HEK293 (cell line): ENCODE measurements around the gene POLR3C.
A peak's percentile ranks its signal among the peaks of the same experiment; 100 is the strongest.
"Not testable (repeated sequence)": the region's sequence is repeated elsewhere in the genome, so short reads cannot be mapped to it uniquely, and the experiment has no call there.

Experiments used
- CTCF ChIA-PET: fragments of 350-600 bp; formaldehyde crosslinking; extraction: SDS; loops from one replicate; lab custom pipeline; 2021; ENCODE audit warnings: antibody characterized with exemption; lab: Yijun Ruan, JAX
- POLR2A ChIA-PET: fragments of 300-600 bp; formaldehyde crosslinking; extraction: SDS; loops from one replicate; lab custom pipeline; 2020; ENCODE audit warnings: antibody characterized with exemption, inconsistent platforms; lab: Yijun Ruan, JAX
- H3K27ac ChIP-seq: fragments of 200-500 bp; sonication (Bioruptor generic); 2 replicates; pipeline ENCODE4 v1.5.1; 2014; ENCODE audit warnings: low read depth, low read length, control low read depth, inconsistent platforms; ENCODE audit errors: extremely low read depth
- H3K36me3 ChIP-seq, 2 experiments: fragments of 200-500 bp in 1 of 2; sonication (Bioruptor generic) in 1 of 2; 1 replicate in 1 of 2; 2 replicates in 1 of 2; pipeline ENCODE4 v1.5.1; 2014 to 2017; ENCODE audit warnings: inconsistent platforms in 2 of 2, low read length in 2 of 2; ENCODE audit not compliant: control insufficient read depth in 2 of 2, insufficient read depth in 1 of 2
- H3K4me1 ChIP-seq: fragments of 200-500 bp; sonication (Bioruptor generic); 2 replicates; pipeline ENCODE4 v1.5.1; 2014; ENCODE audit warnings: mild to moderate bottlenecking, low read length, inconsistent platforms; ENCODE audit not compliant: control insufficient read depth, insufficient read depth
- H3K4me3 ChIP-seq: 2 replicates; pipeline ENCODE4 v1.5.1; 2011; ENCODE audit warnings: low read depth, mild to moderate bottlenecking, control low read depth, low read length, moderate library complexity
- H3K9me3 ChIP-seq: fragments of 200-500 bp; sonication (Bioruptor generic); 2 replicates; pipeline ENCODE4 v1.5.1; 2014; ENCODE audit warnings: low read depth, low read length, inconsistent platforms; ENCODE audit not compliant: control insufficient read depth, insufficient read depth
- OVOL3 ChIP-seq: fragments of 450-650 bp; formaldehyde crosslinking; IDR thresholded peaks from 2 replicates; pipeline ENCODE4 v1.5.1; 2016; ENCODE audit warnings: missing biosample characterization, missing genetic modification characterization
- REPIN1 ChIP-seq: fragments of 450-650 bp; formaldehyde crosslinking; IDR thresholded peaks from 2 replicates; pipeline ENCODE4 v1.5.1; 2017; ENCODE audit warnings: missing biosample characterization, missing genetic modification characterization, low read depth
- ZBTB1 ChIP-seq: fragments of 450-650 bp; formaldehyde crosslinking; IDR thresholded peaks from 2 replicates; pipeline ENCODE4 v1.5.1; 2016; ENCODE audit warnings: missing biosample characterization, missing genetic modification characterization
- ZNF121 ChIP-seq: fragments of 450-650 bp; formaldehyde crosslinking; IDR thresholded peaks from 2 replicates; pipeline ENCODE4 v1.5.1; 2016; ENCODE audit warnings: missing biosample characterization, missing genetic modification characterization
- ZNF133 ChIP-seq: fragments of 450-650 bp; formaldehyde crosslinking; IDR thresholded peaks from 2 replicates; pipeline ENCODE4 v1.5.1; 2016; ENCODE audit warnings: missing biosample characterization, missing genetic modification characterization
- ZNF221 ChIP-seq: fragments of 450-650 bp; formaldehyde crosslinking; IDR thresholded peaks from 2 replicates; pipeline ENCODE4 v1.5.1; 2017; ENCODE audit warnings: missing biosample characterization, missing genetic modification characterization, borderline replicate concordance
- ZNF324 ChIP-seq: fragments of 450-650 bp; formaldehyde crosslinking; IDR thresholded peaks from 2 replicates; pipeline ENCODE4 v1.5.1; 2016; ENCODE audit warnings: missing biosample characterization, missing genetic modification characterization
- ZNF433 ChIP-seq: fragments of 450-650 bp; formaldehyde crosslinking; IDR thresholded peaks from 2 replicates; pipeline ENCODE4 v1.5.1; 2016; ENCODE audit warnings: missing biosample characterization, missing genetic modification characterization, low read depth
- ZNF514 ChIP-seq: fragments of 450-650 bp; formaldehyde crosslinking; IDR thresholded peaks from 2 replicates; pipeline ENCODE4 v1.5.1; 2016; ENCODE audit warnings: missing biosample characterization, missing genetic modification characterization
- ZNF629 ChIP-seq: fragments of 450-650 bp; formaldehyde crosslinking; IDR thresholded peaks from 2 replicates; pipeline ENCODE4 v1.5.1; 2017; ENCODE audit warnings: missing biosample characterization, missing genetic modification characterization
- ZNF660 ChIP-seq: fragments of 450-650 bp; IDR thresholded peaks from 2 replicates; pipeline ENCODE4 v1.5.1; 2018; ENCODE audit warnings: missing biosample characterization, mild to moderate bottlenecking, missing genetic modification characterization
- ZNF701 ChIP-seq: fragments of 450-650 bp; formaldehyde crosslinking; IDR thresholded peaks from 2 replicates; pipeline ENCODE4 v1.5.1; 2016; ENCODE audit warnings: missing biosample characterization, missing genetic modification characterization
- ZNF791 ChIP-seq: fragments of 450-650 bp; formaldehyde crosslinking; IDR thresholded peaks from 2 replicates; pipeline ENCODE4 v1.5.1; 2016; ENCODE audit warnings: missing biosample characterization, missing genetic modification characterization
- ZSCAN16 ChIP-seq: fragments of 450-650 bp; formaldehyde crosslinking; IDR thresholded peaks from 2 replicates; pipeline ENCODE4 v1.5.1; 2016; ENCODE audit warnings: missing biosample characterization, missing genetic modification characterization
- ZSCAN30 ChIP-seq: fragments of 450-650 bp; IDR thresholded peaks from 2 replicates; pipeline ENCODE4 v1.5.1; 2018; ENCODE audit warnings: missing biosample characterization, mild to moderate bottlenecking, missing genetic modification characterization, moderate library complexity
- TF ChIP-seq, protein P1 (sequence below): fragments of 450-650 bp; IDR thresholded peaks from 2 replicates; pipeline ENCODE4 v1.5.1; 2018; ENCODE audit warnings: missing biosample characterization, mild to moderate bottlenecking, missing genetic modification characterization
- TF ChIP-seq, protein P2 (sequence below): fragments of 450-650 bp; formaldehyde crosslinking; IDR thresholded peaks from 2 replicates; pipeline ENCODE4 v1.5.1; 2016; ENCODE audit warnings: missing biosample characterization, missing genetic modification characterization

The POLR3C gene

DNA sequence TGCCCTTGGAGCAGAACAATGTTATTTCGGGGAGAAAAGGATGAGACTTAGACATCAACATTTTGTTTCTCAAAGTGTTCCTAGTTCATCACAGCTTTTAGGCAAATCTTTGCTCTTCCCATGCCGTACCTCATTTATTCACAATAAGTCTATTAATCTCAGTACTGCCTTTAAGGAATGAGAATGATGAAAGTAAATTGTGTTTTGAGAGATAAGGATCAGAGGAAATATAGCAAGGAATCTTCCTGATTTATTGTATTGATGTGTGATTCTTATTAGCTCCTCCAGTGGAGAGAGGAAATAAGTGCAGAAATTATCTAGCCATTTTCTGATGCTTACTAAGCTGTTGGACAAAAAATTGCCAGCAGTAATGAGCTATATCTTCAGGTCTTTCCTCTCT is 2.0 kb downstream of the POLR3C start (continued):
- no peak for TF ChIP-seq ZNF660 (tag by site-specific recombination)

DNA sequence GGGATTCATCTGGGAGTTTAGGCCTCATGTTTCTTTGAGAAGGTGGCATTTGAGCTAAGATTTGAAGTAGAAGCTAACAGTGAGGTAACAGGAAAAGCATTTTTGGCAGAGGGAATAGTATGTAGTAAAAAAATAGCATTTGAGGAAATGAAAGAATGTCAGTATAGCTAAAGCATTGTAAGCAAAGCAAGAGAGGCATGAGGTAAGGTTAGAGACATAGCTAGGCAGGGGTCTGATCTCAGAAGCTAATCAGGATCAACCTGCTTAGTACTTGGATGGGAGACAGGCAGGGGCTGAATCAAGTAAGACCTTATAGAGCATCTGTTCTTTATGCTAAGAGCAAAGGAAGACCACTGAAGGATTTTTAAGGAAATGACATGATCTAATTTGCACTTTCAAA is 4.0 kb downstream of the POLR3C start:
- ChIA-PET CTCF (interaction anchor here (13.7 kb wide), 1 partner anchor 19 kb away, joined by 112 read pairs; the partner anchor contains the start of gene NUDT17), POLR2A (no interaction called here)
- Histone ChIP-seq H3K4me3 (no peak overlapping the region), H3K9me3 (no peaks in the 10 kb centered on the region), H3K36me3 (peaks cover 56 to 71% of the 10 kb centered on the region in 2 experiments), H3K27ac (no peak overlapping the region), H3K4me1 (no peaks in the 10 kb centered on the region)
- no peak for TF ChIP-seq ZNF221 (tag by site-specific recombination)
- TF ChIP-seq ZSCAN30 (tag by site-specific recombination) = no peak
- TF ChIP-seq ZNF701 (tag by site-specific recombination) = no peak
- TF ChIP-seq ZSCAN16 (tag by site-specific recombination) = no peak

DNA sequence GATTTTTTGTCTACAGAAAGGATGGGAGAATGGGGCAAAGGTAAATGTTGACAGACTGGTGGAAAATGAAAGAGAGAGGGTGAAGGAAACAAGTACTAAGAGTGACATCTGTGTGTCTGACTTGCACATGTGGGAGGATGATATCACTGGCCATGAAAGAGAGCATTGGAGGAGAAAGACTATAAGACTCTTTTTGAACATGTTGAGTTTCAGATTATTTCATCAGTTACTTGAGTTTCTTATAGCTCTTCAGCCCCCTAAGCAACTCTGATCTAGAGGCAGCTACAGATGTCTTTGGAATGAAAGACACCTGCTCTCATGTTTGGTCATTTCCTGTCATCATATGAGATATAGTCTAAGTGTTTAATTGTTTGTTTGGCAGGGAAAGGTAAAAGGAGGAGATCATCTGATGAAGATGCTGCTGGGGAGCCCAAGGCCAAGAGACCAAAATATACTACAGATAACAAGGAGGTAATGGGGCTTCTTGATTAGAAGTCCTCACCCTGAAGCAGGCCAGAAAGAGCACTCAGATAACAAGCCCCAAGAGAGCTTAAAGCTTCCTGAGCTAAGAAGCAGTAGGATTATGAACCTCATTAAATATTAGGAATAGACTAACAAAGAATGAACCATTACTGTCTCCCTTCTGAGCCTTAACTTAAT is 4.5 kb downstream of the POLR3C start:
- Histone ChIP-seq H3K4me1 (no peaks in the 10 kb centered on the region), H3K9me3 (no peaks in the 10 kb centered on the region), H3K27ac (no peak overlapping the region), H3K36me3 (peaks cover 56 to 76% of the 10 kb centered on the region in 2 experiments), H3K4me3 (no peak overlapping the region)
- TF ChIP-seq ZNF133 (tag by site-specific recombination) = no peak
- no peak for TF ChIP-seq ZNF433 (tag by site-specific recombination)
- no peak for TF ChIP-seq ZNF514 (tag by site-specific recombination)
- TF ChIP-seq, protein P1, sequence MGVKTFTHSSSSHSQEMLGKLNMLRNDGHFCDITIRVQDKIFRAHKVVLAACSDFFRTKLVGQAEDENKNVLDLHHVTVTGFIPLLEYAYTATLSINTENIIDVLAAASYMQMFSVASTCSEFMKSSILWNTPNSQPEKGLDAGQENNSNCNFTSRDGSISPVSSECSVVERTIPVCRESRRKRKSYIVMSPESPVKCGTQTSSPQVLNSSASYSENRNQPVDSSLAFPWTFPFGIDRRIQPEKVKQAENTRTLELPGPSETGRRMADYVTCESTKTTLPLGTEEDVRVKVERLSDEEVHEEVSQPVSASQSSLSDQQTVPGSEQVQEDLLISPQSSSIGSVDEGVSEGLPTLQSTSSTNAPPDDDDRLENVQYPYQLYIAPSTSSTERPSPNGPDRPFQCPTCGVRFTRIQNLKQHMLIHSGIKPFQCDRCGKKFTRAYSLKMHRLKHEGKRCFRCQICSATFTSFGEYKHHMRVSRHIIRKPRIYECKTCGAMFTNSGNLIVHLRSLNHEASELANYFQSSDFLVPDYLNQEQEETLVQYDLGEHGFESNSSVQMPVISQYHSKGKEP (tag by site-specific recombination) = no peak
- TF ChIP-seq ZBTB1 = no peak
- no peak for TF ChIP-seq OVOL3
- no peak for TF ChIP-seq ZNF629 (tag by site-specific recombination)
- TF ChIP-seq, protein P2, sequence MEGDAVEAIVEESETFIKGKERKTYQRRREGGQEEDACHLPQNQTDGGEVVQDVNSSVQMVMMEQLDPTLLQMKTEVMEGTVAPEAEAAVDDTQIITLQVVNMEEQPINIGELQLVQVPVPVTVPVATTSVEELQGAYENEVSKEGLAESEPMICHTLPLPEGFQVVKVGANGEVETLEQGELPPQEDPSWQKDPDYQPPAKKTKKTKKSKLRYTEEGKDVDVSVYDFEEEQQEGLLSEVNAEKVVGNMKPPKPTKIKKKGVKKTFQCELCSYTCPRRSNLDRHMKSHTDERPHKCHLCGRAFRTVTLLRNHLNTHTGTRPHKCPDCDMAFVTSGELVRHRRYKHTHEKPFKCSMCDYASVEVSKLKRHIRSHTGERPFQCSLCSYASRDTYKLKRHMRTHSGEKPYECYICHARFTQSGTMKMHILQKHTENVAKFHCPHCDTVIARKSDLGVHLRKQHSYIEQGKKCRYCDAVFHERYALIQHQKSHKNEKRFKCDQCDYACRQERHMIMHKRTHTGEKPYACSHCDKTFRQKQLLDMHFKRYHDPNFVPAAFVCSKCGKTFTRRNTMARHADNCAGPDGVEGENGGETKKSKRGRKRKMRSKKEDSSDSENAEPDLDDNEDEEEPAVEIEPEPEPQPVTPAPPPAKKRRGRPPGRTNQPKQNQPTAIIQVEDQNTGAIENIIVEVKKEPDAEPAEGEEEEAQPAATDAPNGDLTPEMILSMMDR (tag by site-specific recombination) = no peak
- no peak for TF ChIP-seq ZNF324
- no peak for TF ChIP-seq REPIN1 (tag by site-specific recombination)
- TF ChIP-seq ZNF791 (tag by site-specific recombination) = no peak
- POLR2A ChIA-PET = interaction anchor here (0.5 kb wide), 1 partner anchor 105 kb away, joined by 3 read pairs; no protein-coding TSS in a partner anchor
- CTCF ChIA-PET = interaction anchor here (13.7 kb wide), 1 partner anchor 18 kb away, joined by 112 read pairs; the partner anchor contains the start of gene NUDT17

DNA sequence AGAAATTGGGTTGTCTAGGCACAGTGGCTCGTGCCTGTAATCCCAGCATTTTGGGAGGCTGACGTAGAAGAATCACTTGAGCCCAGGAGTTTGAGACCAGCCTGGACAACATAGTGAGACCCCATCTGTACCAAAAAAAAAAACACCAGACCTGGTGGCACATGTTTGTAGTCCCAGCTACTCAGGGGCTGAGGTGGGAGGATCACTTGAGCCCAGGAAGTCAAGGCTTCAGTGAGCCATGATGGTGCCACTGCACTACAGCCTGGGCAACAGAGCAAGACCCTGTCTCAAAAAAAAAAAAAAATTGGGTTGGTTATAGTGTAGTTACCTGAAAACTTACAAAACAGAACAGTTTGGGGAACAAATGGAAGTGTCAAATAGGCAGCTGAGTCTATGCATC is 6.8 kb downstream of the POLR3C start:
- H3K9me3 ChIP-seq, H3K4me1 ChIP-seq, H3K4me3 ChIP-seq, POLR2A ChIA-PET, H3K27ac ChIP-seq: not testable (repeated sequence)
- CTCF ChIA-PET = interaction anchor here (13.7 kb wide), 1 partner anchor 16 kb away, joined by 112 read pairs; the partner anchor contains the start of gene NUDT17
- peak; percentile 97 for TF ChIP-seq ZNF121
- H3K36me3 ChIP-seq = peaks cover 75 to 95% of the 10 kb centered on the region in 2 experiments
